Activated naive CD4-positive, alpha-beta T cell treated with anti-CD3 and anti-CD28 coated beads, Interleukin-2, amount 50 U/mL, for 24 hours (primary cell): ENCODE results near the gene RAB11FIP3.
"Not testable (repeated sequence)": the region's sequence is repeated elsewhere in the genome, so short reads cannot be mapped to it uniquely, and the experiment has no call there.

Experiments used
- H3K27ac Mint-ChIP-seq: one replicate; pipeline ENCODE4 v1.8.0; 2021; ENCODE audit warnings: mild to moderate bottlenecking, mixed read lengths
- H3K27me3 Mint-ChIP-seq: one replicate; pipeline ENCODE4 v1.8.0; 2021; ENCODE audit warnings: mixed read lengths
- H3K36me3 Mint-ChIP-seq: one replicate; pipeline ENCODE4 v1.8.0; 2021; ENCODE audit warnings: mixed read lengths
- H3K4me1 Mint-ChIP-seq: one replicate; pipeline ENCODE4 v1.8.0; 2021; ENCODE audit warnings: mixed read lengths
- H3K4me3 Mint-ChIP-seq: one replicate; pipeline ENCODE4 v1.8.0; 2021; ENCODE audit warnings: mild to moderate bottlenecking, mixed read lengths
- H3K9me3 Mint-ChIP-seq: one replicate; pipeline ENCODE4 v1.8.0; 2021; ENCODE audit warnings: mixed read lengths

Gene RAB11FIP3

DNA sequence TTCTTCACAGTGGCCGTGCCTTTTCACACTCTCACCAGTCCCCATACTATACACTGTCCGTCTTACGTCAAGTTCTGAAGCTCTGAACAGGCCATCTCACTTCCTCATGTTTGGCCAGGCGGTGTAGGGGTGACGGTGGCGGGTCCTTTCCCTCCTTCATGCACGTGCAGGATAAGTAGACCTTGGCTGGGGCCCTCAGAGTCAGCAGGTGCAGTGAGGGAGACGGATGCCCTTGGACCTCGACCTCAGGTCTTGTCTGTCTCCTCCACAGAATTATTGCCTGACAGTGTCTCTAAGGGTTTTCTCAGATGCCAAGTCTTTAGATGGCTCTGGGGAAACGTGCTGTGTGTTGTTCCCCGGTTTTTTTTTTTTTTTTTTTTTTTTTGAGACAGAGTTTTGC is 37.6 kb downstream of the RAB11FIP3 start:
- H3K4me1 Mint-ChIP-seq = peaks cover 8% of the 10 kb centered on the region
- no peaks in the 10 kb centered on the region for H3K27me3 Mint-ChIP-seq
- peaks cover 12% of the 10 kb centered on the region for H3K36me3 Mint-ChIP-seq
- H3K27ac Mint-ChIP-seq = no peak overlapping the region
- H3K4me3 Mint-ChIP-seq = no peak overlapping the region
- no peaks in the 10 kb centered on the region for H3K9me3 Mint-ChIP-seq

DNA sequence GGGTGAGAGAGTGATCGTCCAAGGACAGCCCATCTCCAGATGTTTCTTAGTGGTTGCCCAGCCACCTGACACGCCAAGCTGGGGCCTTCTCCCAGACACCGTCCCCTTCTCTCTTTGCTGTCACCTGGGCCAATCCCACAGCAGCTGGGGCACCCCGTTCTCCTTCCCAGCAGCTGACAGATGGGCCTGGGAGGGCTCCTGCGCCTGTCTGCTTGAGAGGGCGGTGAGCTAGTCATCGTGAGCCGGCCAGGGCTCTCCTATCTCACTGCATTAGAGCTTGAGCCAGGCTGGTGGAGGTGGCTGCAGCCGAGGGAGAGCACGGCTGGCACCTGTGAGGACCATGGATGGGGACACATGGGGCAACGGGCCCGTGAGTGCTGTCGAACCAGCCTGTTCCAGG is 41.2 kb downstream of the RAB11FIP3 start:
- Mint-ChIP-seq H3K36me3 (peaks cover 8% of the 10 kb centered on the region), H3K4me3 (no peak overlapping the region), H3K4me1 (peaks cover 4% of the 10 kb centered on the region), H3K27me3 (no peaks in the 10 kb centered on the region), H3K27ac (no peak overlapping the region), H3K9me3 (no peaks in the 10 kb centered on the region)

DNA sequence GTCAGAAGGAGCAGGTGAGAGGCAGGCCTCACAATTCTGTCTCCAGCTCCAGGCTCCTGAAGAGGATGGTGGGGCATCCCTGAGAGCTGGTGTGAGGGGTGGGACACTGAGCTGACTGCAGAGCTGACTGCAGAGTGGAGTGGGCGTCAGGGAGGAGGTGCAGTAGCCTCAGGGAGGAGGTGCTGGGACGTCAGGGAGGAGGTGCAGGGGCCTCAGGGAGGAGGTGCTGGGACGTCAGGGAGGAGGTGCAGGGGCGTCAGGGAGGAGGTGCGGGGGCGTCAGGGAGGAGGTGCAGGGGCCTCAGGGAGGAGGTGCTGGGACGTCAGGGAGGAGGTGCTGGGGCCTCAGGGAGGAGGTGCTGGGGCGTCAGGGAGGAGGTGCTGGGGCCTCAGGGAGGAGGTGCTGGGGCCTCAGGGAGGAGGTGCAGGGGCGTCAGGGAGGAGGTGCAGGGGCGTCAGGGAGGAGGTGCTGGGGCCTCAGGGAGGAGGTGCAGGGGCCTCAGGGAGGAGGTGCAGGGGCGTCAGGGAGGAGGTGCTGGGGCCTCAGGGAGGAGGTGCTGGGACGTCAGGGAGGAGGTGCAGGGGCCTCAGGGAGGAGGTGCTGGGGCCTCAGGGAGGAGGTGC is 41.9 kb downstream of the RAB11FIP3 start:
- H3K9me3 Mint-ChIP-seq, H3K36me3 Mint-ChIP-seq, H3K27me3 Mint-ChIP-seq, H3K4me3 Mint-ChIP-seq, H3K4me1 Mint-ChIP-seq, H3K27ac Mint-ChIP-seq: not testable (repeated sequence)

DNA sequence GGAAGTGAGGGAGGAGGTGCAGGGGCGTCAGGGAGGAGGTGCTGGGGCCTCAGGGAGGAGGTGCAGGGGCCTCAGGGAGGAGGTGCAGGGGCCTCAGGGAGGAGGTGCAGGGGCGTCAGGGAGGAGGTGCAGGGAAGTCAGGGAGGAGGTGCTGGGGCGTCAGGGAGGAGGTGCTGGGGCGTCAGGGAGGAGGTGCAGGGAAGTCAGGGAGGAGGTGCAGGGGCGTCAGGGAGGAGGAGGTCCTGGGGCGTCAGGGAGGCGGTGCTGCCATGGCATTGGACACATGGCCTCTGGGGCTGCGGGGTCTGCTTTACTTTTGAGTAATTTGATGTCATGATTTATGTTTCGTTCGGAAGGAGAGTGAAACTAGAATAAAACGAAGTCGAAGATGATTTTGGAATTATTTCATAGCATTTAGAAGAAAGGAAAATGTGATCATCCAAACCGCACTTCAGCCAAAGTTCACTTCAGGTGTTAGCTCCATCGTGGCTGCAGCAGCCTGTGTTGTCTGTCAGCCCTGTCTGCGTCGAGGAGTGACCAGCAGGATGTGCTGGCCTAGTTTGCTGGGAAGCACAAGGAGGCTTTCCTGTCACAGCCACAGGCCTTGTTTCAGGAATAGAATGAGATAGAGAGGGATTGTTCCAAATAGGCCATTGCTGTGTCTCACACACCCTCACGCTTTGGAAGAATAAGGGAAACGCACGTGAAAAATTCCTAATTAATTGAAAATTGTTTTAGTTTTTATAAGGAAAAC is 42.8 kb downstream of the RAB11FIP3 start:
- H3K4me3 Mint-ChIP-seq = no peak overlapping the region
- H3K4me1 Mint-ChIP-seq = peaks cover 4% of the 10 kb centered on the region
- H3K36me3 Mint-ChIP-seq = peaks cover 3% of the 10 kb centered on the region
- H3K9me3 Mint-ChIP-seq = no peaks in the 10 kb centered on the region
- no peaks in the 10 kb centered on the region for H3K27me3 Mint-ChIP-seq
- no peak overlapping the region for H3K27ac Mint-ChIP-seq

DNA sequence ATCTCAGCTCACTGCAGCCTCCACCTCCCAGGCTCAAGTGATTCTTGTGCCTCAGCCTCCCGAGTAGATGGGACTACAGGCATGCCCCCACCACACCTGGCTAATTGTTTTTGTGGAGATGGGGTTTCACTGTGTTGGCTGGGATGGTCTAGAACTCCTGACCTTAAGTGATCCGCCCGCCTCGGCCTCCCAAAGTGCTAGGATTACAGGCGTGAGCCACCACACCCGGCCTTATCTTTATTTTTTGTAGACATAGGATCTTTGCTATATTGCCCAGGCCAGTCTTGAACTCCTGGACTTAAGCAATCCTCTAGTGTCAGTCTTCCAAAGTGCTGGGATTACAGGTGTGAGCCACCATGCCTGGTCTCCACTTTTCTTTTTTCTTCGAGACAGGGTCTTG is 44.0 kb downstream of the RAB11FIP3 start:
- not testable (repeated sequence) for H3K4me3 Mint-ChIP-seq, H3K27ac Mint-ChIP-seq, H3K9me3 Mint-ChIP-seq, H3K36me3 Mint-ChIP-seq, H3K27me3 Mint-ChIP-seq, H3K4me1 Mint-ChIP-seq

DNA sequence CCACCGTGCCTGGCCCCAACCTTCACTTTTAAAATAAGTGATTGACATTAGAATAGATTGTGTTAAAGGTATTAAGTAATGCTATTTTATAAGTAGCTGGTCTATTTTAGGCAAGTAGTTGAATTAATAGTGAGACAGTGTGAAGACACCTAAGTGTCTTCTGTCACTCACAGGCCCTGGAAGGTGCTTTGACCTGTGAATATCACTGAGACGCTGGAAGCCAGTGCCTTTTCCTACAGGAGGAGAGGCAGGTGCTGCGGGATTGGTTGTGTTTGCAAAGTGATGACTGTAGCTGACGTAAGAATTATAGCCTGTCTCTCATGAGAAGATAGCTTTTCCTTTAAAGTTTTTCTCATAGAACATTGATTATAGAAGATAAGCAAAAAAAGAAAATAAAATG is 45.0 kb downstream of the RAB11FIP3 start:
- peaks cover 3% of the 10 kb centered on the region for H3K36me3 Mint-ChIP-seq
- H3K27ac Mint-ChIP-seq = no peak overlapping the region
- H3K4me3 Mint-ChIP-seq = no peak overlapping the region
- peaks cover 4% of the 10 kb centered on the region for H3K4me1 Mint-ChIP-seq
- H3K9me3 Mint-ChIP-seq = no peaks in the 10 kb centered on the region
- no peaks in the 10 kb centered on the region for H3K27me3 Mint-ChIP-seq

DNA sequence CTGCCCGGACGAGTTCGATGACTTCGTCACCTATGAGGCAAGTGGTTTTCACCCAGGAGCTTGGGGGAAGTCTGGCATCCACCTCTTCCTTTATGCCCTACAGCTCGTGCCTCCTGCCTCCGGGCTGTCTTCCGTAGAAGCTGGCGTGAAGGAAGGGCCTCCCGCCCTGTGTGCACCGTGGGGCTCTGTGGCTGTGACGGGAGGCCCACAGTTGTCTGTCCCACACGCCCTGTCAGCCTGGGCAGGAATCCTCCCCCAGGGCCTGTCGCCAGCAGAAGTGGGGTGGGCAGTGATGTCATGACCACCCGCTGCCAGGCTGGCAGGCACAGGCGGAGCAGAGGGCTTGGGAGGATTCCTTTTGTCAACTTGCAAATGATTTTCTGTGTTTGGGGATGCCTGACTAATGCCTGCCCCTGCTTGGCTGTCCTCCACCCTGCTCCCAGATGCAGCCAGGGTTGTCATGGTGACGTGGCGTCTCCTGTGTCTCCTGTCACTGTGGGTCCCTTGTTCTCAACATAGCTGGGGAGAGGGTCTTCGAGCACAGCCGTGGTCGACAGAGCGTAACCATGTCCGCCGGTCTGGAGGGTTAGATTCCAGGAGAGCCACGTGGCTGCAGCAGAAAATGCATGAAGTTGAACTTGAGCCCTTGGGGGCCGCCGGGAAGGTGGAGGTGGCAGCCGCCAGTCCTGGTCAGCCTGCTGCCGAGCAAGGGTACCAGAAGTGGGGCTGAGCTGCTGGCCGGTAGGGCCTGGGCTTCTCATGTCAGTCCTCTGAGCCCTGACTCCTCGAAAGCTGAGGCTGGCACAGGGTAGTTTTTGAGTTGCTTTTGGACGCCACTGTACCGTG is 46.1 kb downstream of the RAB11FIP3 start:
- H3K36me3 Mint-ChIP-seq = peaks cover 3% of the 10 kb centered on the region
- no peaks in the 10 kb centered on the region for H3K27me3 Mint-ChIP-seq
- H3K4me3 Mint-ChIP-seq = no peak overlapping the region
- no peaks in the 10 kb centered on the region for H3K9me3 Mint-ChIP-seq
- no peak overlapping the region for H3K27ac Mint-ChIP-seq
- H3K4me1 Mint-ChIP-seq = peaks cover 4% of the 10 kb centered on the region

DNA sequence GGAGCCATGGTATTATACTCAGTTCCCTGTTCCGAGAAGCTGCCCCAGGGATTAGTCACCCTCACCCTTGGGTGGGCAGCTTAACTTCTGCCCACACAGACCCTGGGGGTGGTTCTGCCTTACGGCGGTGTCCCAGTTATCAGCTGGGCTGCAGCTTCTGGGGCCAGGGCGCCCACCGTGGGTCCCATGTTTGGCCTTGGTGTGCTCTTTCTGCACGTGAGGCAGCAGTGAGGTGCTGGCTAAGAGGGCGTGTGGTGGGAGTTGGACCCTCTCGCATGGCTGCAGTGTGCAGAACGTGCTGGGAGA is 46.7 kb downstream of the RAB11FIP3 start:
- peaks cover 3% of the 10 kb centered on the region for H3K36me3 Mint-ChIP-seq
- no peak overlapping the region for H3K4me3 Mint-ChIP-seq
- no peak overlapping the region for H3K27ac Mint-ChIP-seq
- peaks cover under 1% of the 10 kb centered on the region for H3K4me1 Mint-ChIP-seq
- H3K27me3 Mint-ChIP-seq = no peaks in the 10 kb centered on the region
- no peaks in the 10 kb centered on the region for H3K9me3 Mint-ChIP-seq

DNA sequence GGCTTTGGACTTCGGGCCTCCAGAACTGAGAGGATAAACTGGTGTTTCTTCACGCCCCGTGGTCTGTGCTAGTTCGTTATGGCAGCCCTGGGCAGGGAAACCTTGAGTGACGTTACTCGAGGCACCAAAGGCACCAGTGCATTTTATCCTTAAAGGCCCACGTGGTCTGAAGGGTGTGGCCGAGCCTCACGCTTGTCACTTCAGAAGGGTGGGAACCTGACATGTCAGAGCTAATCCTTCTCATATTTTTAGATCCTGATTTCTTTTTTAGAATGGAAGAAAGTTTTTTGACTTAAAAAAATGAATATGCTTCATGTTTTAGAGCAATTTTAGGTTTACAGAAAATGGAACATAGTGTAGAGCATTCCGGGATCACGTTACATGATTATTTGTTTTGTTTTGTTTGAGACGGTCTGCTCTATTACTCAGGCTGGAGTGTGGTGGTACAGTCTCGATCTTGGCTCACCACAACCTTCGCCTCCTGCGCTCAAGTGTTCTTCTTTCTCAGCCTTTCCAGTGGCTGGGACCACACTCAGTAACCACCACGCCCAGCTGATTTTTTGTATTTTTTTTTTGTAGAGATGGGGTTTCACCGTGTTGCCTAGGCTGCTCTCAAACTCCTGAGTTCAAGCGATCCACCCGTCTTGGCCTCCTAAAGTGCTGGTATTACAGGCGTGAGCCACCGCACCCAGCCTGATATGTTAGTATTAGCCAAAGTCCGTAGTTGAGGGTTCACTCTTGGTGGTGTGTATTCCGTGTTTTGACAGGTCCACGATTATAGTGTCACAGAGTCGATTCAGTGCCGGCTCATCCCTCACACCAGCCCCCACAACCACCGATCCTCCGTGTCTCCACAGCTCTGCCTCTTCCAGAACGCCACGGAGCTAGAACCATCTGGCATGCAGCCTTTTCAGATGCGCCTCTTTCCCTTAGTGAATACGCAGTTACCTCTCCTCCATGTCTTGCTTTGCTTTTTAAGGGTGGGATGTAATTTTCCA is 47.9 kb downstream of the RAB11FIP3 start:
- no peak overlapping the region for H3K4me3 Mint-ChIP-seq
- H3K9me3 Mint-ChIP-seq = no peaks in the 10 kb centered on the region
- no peaks in the 10 kb centered on the region for H3K4me1 Mint-ChIP-seq
- no peaks in the 10 kb centered on the region for H3K27me3 Mint-ChIP-seq
- H3K27ac Mint-ChIP-seq = no peak overlapping the region
- peaks cover 3% of the 10 kb centered on the region for H3K36me3 Mint-ChIP-seq

DNA sequence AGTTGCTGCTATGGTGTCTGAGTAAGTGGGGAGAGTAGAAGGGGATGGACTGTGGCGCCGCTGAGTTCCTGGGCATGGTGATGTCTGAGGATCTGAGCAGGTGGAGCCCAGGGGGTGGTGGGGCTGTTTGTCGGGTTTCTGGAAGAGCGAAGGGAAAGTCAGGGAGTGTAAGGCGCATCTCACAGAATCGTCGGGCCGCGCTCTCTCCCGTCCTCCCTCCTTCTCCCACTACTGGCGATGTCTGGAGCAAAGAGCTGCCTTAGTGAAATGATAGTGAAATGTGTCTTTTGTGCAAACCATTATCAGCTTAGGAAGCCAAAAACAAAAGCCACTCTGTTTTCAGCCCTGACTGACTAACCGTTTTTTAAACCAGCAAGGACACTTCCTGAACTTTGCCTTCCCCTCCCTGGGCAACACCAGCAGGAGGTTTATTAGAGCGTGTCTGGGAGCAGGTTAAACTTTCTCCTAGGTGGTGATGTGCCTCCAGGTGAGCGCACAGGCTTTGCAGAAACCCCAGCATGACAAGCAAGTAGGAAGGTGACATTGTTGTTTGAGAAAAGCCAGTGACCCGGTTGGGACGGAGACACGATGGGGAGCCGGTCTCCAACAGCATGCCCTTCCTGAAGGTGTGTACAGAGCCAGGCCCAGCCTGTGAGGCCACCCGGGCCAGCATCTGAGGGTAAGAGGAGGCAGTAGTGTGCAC is 49.1 kb downstream of the RAB11FIP3 start:
- Mint-ChIP-seq H3K4me1 (no peaks in the 10 kb centered on the region), H3K36me3 (peaks cover 3% of the 10 kb centered on the region), H3K4me3 (no peak overlapping the region), H3K9me3 (no peaks in the 10 kb centered on the region), H3K27me3 (no peaks in the 10 kb centered on the region), H3K27ac (no peak overlapping the region)

DNA sequence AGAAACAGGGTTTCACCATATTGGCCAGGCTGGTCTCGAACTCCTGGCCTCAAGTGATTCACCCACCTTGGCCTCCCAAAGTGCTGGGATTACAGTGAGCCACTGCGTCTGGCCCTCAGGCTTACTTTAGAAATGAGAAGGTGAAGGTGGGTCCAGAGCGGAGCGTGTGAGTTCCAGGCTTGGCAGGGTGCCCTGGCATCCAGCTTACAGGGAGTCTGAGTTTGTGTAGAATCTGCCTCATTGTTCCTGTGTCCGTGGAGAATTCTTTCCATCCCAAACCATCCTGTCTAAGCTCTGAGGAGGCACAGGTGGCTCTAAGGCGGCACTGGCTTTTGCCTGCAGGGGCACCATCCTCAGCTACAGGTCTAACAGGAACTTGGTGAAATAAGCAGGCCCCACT is 50.6 kb downstream of the RAB11FIP3 start:
- Mint-ChIP-seq H3K4me1 (no peaks in the 10 kb centered on the region), H3K4me3 (no peak overlapping the region), H3K36me3 (peaks cover 3% of the 10 kb centered on the region), H3K27me3 (no peaks in the 10 kb centered on the region), H3K9me3 (no peaks in the 10 kb centered on the region), H3K27ac (no peak overlapping the region)

DNA sequence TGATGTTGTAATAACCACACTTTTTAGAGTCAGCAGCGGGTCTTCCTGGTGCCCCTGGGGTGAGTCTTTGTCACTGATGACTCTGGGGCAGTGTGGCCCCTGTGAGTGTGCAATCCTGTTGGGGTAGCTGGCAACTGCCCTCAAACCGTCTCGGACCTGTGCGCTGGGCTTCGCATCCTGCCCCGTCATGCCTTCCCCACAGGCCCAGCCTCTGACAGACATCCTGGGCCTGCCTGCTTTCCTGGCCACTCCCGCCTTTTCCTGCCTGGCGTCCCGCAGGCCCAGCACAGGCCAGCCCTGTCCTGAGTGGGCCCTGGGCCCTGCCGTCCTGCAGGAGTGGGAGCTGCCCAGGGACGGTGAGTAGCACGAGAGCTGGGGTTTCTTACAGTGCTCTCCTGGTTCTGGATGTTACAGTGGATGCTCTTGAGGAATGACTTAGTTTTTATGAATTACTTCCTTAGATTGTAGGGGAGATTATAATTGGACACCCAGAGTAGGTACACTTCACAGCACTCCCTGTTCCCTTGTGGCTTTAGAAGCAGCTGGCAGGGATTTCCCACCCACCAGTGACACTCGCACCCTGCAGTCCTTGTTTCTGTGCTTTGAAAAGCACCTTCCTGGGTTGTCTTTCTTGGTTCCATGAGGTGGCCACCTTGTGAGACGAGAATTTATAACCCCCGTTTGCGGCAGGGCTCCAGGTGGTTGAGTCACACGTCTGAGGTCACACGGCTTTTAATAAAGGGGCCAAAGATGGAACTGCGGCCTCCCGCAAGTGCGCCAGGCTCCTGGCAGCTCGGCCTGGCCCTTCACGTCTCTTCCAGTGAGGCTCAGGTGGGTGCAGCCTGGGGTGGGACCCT is 52.1 kb downstream of the RAB11FIP3 start:
- H3K27ac Mint-ChIP-seq = no peak overlapping the region
- peaks cover 2% of the 10 kb centered on the region for H3K36me3 Mint-ChIP-seq
- no peaks in the 10 kb centered on the region for H3K27me3 Mint-ChIP-seq
- no peaks in the 10 kb centered on the region for H3K4me1 Mint-ChIP-seq
- H3K9me3 Mint-ChIP-seq = no peaks in the 10 kb centered on the region
- no peak overlapping the region for H3K4me3 Mint-ChIP-seq

DNA sequence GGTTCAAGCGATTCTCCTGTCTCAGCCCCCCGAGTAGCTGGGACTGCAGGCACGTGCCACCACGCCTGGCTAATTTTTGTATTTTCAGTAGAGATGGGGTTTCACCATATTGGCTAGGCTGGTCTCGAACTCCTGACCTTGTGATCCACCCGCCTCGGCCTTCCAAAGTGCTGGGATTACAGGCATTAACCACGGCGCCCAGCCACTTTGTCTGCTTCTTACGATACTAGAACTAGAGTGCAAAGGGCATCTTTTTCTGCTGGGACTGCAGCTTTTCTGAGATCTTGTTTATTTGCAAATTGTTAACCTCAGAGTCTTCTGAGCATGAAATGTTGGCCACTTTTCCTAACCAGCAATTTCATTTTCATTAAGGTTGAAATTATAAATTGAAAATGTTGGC is 52.8 kb downstream of the RAB11FIP3 start:
- H3K27me3 Mint-ChIP-seq, H3K36me3 Mint-ChIP-seq, H3K4me1 Mint-ChIP-seq, H3K4me3 Mint-ChIP-seq, H3K27ac Mint-ChIP-seq, H3K9me3 Mint-ChIP-seq: not testable (repeated sequence)

DNA sequence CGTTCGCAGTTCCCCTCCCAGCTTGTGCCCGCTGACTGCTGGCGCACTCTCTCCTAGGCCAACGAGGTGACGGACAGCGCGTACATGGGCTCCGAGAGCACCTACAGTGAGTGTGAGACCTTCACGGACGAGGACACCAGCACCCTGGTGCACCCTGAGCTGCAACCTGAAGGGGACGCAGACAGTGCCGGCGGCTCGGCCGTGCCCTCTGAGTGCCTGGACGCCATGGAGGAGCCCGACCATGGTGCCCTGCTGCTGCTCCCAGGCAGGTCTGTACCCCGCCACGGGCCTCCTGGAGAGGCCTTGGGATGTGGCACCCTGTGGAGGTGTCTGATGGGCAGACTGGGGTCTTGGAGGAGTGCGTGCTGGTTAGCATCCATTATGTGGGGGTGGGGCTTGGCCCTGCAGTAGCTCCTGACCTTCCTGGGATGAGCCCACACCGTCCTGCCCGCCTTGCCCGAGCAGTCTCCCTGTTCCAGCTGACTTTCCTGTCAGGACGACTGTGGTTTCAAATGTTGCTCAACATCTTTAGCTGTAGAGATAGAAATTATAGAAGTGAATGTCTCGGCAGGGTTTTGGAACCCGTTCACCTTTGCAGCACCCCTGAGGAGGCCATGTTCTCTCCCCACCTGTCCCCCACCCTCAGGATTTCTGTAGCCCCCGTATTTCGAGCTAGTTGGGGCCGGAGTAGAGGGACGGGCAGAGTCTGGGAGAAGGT is 57.2 kb downstream of the RAB11FIP3 start:
- H3K4me3 Mint-ChIP-seq = no peak overlapping the region
- H3K27ac Mint-ChIP-seq = no peak overlapping the region
- no peaks in the 10 kb centered on the region for H3K36me3 Mint-ChIP-seq
- H3K4me1 Mint-ChIP-seq = no peaks in the 10 kb centered on the region
- H3K9me3 Mint-ChIP-seq = no peaks in the 10 kb centered on the region
- no peaks in the 10 kb centered on the region for H3K27me3 Mint-ChIP-seq
